HG02678 (cell line): ENCODE data around the gene USP50.
"Not testable (repeated sequence)": the region's sequence is repeated elsewhere in the genome, so short reads cannot be mapped to it uniquely, and the experiment has no call there.

Source experiments
- ATAC-seq: cut with Tn5 transposase; IDR thresholded peaks from one replicate; pipeline ENCODE4 v1.9.1; 2021; ENCODE audit warnings: mild to moderate bottlenecking, moderate library complexity; ENCODE audit not compliant: unreplicated experiment

Gene USP50

GRCh38 chr15:50505656-50506055 is 40.8 kb downstream of the USP50 start:
- not testable (repeated sequence) for ATAC-seq

GRCh38 chr15:50503144-50503543 is 43.3 kb downstream of the USP50 start:
- no peak for ATAC-seq

- ATAC-seq: no peak
Measured at GRCh38 chr15:50501815-50502214, 44.7 kb downstream of the USP50 start.

- ATAC-seq: no peak
Measured at GRCh38 chr15:50500352-50500751, 46.1 kb downstream of the USP50 start.

GRCh38 chr15:50496692-50497091 is 49.8 kb downstream of the USP50 start:
- ATAC-seq: no peak

GRCh38 chr15:50494547-50494946 is 51.9 kb downstream of the USP50 start:
- not testable (repeated sequence) for ATAC-seq

GRCh38 chr15:50493625-50494024 is 52.8 kb downstream of the USP50 start:
- ATAC-seq: no peak

GRCh38 chr15:50487287-50487686 is 59.2 kb downstream of the USP50 start:
- ATAC-seq: no peak

GRCh38 chr15:50485389-50485788 is 61.1 kb downstream of the USP50 start:
- no peak for ATAC-seq

- ATAC-seq: no peak
Measured at GRCh38 chr15:50484781-50485180, 61.7 kb downstream of the USP50 start.

- ATAC-seq: no peak
Measured at GRCh38 chr15:50476143-50476542, 70.3 kb downstream of the USP50 start.

- ATAC-seq: no peak
Measured at GRCh38 chr15:50471072-50471471, 75.4 kb downstream of the USP50 start.

- ATAC-seq: no peak
Measured at GRCh38 chr15:50463423-50464358, 82.8 kb downstream of the USP50 start.

- no peak for ATAC-seq
Measured at GRCh38 chr15:50458348-50459112, 87.9 kb downstream of the USP50 start.

GRCh38 chr15:50452927-50453326 is 93.5 kb downstream of the USP50 start:
- ATAC-seq: no peak
